ENCODE data around the gene MYH10.

Gene MYH10

DNA sequence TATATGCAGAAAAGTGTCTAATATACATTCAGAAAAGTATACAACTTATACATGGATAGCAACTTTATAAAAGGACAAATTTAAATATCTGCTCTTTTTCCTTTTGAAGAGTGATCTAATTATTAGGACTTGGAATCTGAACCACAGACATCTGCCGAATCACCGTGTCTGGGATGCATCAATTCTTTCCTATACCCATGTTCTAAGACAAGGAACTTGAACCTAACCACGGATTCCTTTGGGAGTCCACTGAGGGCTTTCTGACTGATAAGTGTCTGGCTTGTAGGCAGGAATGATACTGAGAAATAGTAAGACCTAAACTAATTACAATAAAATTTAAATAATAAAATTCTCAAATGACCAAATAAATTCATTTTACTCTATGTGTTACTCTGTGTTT lies 140.7 kb downstream of the MYH10 start:
- H3K36me3 ChIP-seq (ENCODE audit: control insufficient read depth, insufficient read depth, low read length), result no peaks in the 10 kb centered on the region
- H3K79me2 ChIP-seq, result peaks cover 5% of the 10 kb centered on the region
- H3K4me3 ChIP-seq (ENCODE audit: low read depth, low read length), result no peak overlapping the region
- no peak overlapping the region for H3K4me2 ChIP-seq (ENCODE audit: low read length)
- H2AFZ ChIP-seq, result no peak overlapping the region
- no peaks in the 10 kb centered on the region for H3K4me1 ChIP-seq
- no peak overlapping the region for H3K27ac ChIP-seq
- TF ChIP-seq, protein P1, sequence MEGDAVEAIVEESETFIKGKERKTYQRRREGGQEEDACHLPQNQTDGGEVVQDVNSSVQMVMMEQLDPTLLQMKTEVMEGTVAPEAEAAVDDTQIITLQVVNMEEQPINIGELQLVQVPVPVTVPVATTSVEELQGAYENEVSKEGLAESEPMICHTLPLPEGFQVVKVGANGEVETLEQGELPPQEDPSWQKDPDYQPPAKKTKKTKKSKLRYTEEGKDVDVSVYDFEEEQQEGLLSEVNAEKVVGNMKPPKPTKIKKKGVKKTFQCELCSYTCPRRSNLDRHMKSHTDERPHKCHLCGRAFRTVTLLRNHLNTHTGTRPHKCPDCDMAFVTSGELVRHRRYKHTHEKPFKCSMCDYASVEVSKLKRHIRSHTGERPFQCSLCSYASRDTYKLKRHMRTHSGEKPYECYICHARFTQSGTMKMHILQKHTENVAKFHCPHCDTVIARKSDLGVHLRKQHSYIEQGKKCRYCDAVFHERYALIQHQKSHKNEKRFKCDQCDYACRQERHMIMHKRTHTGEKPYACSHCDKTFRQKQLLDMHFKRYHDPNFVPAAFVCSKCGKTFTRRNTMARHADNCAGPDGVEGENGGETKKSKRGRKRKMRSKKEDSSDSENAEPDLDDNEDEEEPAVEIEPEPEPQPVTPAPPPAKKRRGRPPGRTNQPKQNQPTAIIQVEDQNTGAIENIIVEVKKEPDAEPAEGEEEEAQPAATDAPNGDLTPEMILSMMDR (IDR thresholded peaks at IDR 0.05), result no peak
- no peaks in the 10 kb centered on the region for H3K9me3 ChIP-seq (ENCODE audit: control insufficient read depth, low read length)
- no peak overlapping the region for H3K9ac ChIP-seq
- H3K27me3 ChIP-seq (ENCODE audit: control insufficient read depth, insufficient read depth, low read length), result no peaks in the 10 kb centered on the region

- TF ChIP-seq, protein P1 (IDR thresholded peaks at IDR 0.05), result no peak
- Histone ChIP-seq H3K4me2 (ENCODE audit: low read length) (no peak overlapping the region), H3K4me1 (no peaks in the 10 kb centered on the region), H2AFZ (no peak overlapping the region), H3K4me3 (ENCODE audit: low read depth, low read length) (no peak overlapping the region), H3K27ac (no peak overlapping the region), H3K36me3 (ENCODE audit: control insufficient read depth, insufficient read depth, low read length) (no peaks in the 10 kb centered on the region), H3K27me3 (ENCODE audit: control insufficient read depth, insufficient read depth, low read length) (no peaks in the 10 kb centered on the region), H3K9me3 (ENCODE audit: control insufficient read depth, low read length) (no peaks in the 10 kb centered on the region), H3K79me2 (peaks cover 5% of the 10 kb centered on the region), H3K9ac (no peak overlapping the region)
Observed at GRCh38 chr17:8488901-8489300, 141.6 kb downstream of the MYH10 start.

DNA sequence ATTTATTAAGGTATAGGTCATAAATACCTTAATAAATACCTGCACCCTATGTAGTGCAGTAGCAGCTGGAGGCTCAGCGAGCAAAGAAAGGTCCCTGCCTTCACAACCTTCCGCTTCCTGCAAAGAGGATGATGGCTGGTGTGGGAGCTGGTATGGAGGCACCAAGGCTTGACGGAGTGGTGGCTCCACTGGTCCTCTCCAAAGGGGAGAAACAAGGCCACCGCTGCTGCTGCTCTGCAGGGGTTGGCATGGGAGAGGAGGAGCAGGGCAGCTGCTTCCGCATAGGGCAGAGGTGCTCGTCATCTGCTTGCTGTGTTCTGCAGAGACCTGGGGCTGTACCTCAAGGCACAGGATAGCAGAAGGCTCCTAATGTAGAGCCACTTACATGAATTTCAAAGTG lies 142.0 kb downstream of the MYH10 start:
- Histone ChIP-seq H3K4me2 (ENCODE audit: low read length) (no peak overlapping the region), H3K79me2 (peaks cover 5% of the 10 kb centered on the region), H3K9me3 (ENCODE audit: control insufficient read depth, low read length) (no peaks in the 10 kb centered on the region), H3K27ac (no peak overlapping the region), H3K9ac (no peak overlapping the region), H2AFZ (no peak overlapping the region), H3K36me3 (ENCODE audit: control insufficient read depth, insufficient read depth, low read length) (no peaks in the 10 kb centered on the region), H3K4me3 (ENCODE audit: low read depth, low read length) (no peak overlapping the region), H3K27me3 (ENCODE audit: control insufficient read depth, insufficient read depth, low read length) (no peaks in the 10 kb centered on the region), H3K4me1 (no peaks in the 10 kb centered on the region)
- TF ChIP-seq, protein P1 (IDR thresholded peaks at IDR 0.05), result no peak

DNA sequence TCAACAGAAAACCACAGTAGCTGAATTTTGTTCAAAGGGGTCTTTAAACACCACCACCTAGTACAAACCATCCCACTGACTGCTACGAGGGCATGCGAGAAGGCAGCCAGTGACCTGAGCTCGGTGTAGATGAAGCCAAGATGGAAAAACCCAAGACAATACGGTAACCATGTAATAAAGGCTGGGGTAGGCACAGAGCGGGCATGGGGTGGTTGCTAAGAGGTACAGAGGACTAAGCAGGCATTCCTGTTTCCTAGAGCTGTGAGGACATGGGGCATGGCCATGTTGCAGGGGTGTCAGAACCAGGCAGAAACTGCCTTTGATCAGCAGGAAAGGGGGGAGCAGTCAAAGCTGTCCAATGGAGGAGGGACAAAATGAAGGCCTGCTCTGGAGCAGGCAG lies 142.8 kb downstream of the MYH10 start:
- peaks cover 5% of the 10 kb centered on the region for H3K79me2 ChIP-seq
- no peak overlapping the region for H3K27ac ChIP-seq
- H3K9ac ChIP-seq, result no peak overlapping the region
- TF ChIP-seq, protein P1 (IDR thresholded peaks at IDR 0.05), result no peak
- no peaks in the 10 kb centered on the region for H3K36me3 ChIP-seq (ENCODE audit: control insufficient read depth, insufficient read depth, low read length)
- no peaks in the 10 kb centered on the region for H3K27me3 ChIP-seq (ENCODE audit: control insufficient read depth, insufficient read depth, low read length)
- no peak overlapping the region for H2AFZ ChIP-seq
- no peak overlapping the region for H3K4me2 ChIP-seq (ENCODE audit: low read length)
- H3K9me3 ChIP-seq (ENCODE audit: control insufficient read depth, low read length), result no peaks in the 10 kb centered on the region
- no peak overlapping the region for H3K4me3 ChIP-seq (ENCODE audit: low read depth, low read length)
- no peaks in the 10 kb centered on the region for H3K4me1 ChIP-seq

DNA sequence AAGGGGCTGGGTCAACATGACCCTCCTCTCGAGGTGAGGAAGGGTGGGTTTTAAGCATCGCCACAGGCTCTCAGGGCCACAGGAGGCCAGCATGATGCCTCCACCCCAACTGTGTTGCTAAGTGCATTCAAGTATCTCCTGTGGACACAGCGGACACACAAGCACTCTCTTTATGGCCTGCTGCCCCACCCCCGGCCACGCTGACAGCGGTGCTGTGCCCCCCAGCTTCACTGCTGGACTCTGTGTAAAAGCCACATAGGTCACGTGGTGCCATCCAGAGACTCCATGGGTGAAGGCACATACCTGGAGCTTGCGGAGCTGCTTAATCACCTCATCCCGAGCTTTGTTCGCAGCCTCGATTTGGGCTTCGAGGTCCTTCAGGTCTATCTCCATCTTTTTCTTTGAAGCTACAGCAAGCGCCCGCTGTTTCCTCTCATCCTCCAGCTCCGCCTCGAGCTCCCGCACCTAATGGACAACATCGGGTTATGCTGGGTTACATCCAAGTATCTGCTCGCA lies 143.3 kb downstream of the MYH10 start:
- H3K4me3 ChIP-seq (ENCODE audit: low read depth, low read length), result no peak overlapping the region
- H3K36me3 ChIP-seq (ENCODE audit: control insufficient read depth, insufficient read depth, low read length), result no peaks in the 10 kb centered on the region
- no peak overlapping the region for H3K4me2 ChIP-seq (ENCODE audit: low read length)
- no peak overlapping the region for H3K9ac ChIP-seq
- TF ChIP-seq, protein P1 (IDR thresholded peaks at IDR 0.05), result no peak
- H3K9me3 ChIP-seq (ENCODE audit: control insufficient read depth, low read length), result no peaks in the 10 kb centered on the region
- no peak overlapping the region for H3K27ac ChIP-seq
- peaks cover 5% of the 10 kb centered on the region for H3K79me2 ChIP-seq
- no peaks in the 10 kb centered on the region for H3K4me1 ChIP-seq
- H3K27me3 ChIP-seq (ENCODE audit: control insufficient read depth, insufficient read depth, low read length), result no peaks in the 10 kb centered on the region
- H2AFZ ChIP-seq, result no peak overlapping the region
